Measurements from ENCODE around the gene LRTM2.

DNA sequence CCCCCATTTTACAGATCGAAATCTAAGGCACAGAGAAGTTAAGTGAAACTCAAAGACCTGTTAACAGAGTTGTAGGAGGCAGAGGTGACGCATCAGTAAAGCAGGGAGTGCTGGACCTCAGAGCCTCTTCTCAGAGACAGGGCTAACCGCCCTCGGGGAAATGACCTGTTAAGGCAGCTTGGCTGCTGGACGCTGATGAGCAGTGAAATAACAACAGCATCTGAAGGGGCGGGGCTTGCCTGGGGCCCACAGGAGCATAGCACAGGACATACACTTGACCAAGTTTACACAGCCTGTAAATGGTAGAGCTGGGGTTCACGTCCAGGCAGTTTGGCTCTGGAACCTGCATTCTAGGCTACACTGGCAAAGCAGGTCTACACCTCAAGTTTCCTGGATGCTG is 39.3 kb downstream of the LRTM2 start:
- TF ChIP-seq, protein P1, sequence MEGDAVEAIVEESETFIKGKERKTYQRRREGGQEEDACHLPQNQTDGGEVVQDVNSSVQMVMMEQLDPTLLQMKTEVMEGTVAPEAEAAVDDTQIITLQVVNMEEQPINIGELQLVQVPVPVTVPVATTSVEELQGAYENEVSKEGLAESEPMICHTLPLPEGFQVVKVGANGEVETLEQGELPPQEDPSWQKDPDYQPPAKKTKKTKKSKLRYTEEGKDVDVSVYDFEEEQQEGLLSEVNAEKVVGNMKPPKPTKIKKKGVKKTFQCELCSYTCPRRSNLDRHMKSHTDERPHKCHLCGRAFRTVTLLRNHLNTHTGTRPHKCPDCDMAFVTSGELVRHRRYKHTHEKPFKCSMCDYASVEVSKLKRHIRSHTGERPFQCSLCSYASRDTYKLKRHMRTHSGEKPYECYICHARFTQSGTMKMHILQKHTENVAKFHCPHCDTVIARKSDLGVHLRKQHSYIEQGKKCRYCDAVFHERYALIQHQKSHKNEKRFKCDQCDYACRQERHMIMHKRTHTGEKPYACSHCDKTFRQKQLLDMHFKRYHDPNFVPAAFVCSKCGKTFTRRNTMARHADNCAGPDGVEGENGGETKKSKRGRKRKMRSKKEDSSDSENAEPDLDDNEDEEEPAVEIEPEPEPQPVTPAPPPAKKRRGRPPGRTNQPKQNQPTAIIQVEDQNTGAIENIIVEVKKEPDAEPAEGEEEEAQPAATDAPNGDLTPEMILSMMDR (IDR thresholded peaks at IDR 0.05): no peak
- TF ChIP-seq POLR2A (IDR thresholded peaks at IDR 0.05): no peak
